GM10847 (cell line): ENCODE results near the gene PPM1L.

Experiments used
- POLR2A ChIP-seq: IDR thresholded peaks from 2 replicates; pipeline ENCODE4 v1.6.1; 2011; ENCODE audit not compliant: insufficient read length; ENCODE audit errors: extremely low read depth

The PPM1L gene

DNA sequence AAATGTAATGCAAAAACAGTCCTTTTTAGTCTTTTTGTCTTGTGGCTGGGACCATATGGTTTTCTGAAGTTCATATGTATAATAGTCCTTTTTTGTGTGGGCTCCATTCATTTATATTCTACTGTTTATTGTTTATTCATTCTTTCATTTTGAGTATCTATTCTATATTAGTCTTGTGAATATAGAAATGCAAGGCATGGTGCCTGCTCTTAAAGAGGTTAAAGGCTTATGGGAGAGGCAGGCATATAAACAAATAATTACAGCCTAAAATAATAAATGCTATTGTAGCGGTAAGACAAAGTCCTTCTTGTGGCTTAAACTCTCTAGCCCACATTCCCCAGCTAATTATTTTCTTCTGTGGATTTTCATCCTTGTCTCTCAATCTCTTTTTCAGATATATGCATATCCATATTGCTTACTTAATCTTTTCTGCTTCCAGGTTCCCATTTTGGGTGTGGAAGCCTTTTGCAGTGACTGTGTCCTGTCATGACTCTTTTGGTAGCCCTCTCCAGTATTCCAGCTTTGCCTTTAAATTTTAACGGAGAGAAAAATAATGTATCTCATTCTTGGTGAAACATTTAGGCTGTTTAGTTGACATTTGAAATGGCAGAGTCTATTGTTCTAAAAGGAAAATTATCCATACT is 101.6 kb downstream of the PPM1L start:
- TF ChIP-seq POLR2A, result no peak

GRCh38 chr3:160860346-160860745 is 104.3 kb downstream of the PPM1L start:
- no peak for TF ChIP-seq POLR2A

DNA sequence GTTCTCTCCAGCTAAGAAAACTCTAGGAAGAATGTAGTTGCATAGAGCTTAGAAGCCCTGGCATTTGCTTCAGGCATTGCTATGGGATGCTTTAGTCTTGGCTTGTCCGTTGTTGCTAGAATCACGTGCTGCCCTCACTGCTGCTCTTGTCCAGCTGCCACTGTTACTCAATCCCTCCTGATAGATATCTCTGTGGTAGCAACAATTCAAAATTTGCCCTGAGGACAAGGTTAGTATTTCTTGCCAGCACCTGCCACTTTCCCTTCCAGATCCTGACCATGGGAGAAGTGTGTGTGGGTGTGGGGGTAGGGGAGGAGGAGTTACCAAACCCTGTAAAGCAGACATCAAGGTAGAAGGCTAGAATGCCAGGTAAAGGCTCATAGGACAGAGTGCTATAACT is 113.8 kb downstream of the PPM1L start:
- TF ChIP-seq POLR2A, result no peak

DNA sequence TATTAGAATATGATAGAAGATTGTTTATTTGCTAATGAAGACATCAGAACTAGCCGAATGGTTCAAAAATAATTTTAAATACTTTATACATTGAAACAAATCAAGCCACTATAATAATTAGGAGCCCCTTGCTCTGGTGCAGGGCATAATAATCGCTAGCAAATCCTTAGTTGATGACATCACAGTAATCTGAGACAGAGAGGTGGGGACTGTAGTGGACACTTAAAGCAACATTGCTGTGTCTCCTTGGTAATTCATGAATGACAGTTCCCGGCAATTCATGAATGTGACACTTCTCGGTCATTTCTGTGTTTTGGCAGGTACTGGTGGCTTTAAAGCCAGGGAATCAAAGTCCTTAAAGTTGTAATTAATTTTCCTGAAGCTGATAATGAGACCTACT is 114.3 kb downstream of the PPM1L start:
- no peak for TF ChIP-seq POLR2A

DNA sequence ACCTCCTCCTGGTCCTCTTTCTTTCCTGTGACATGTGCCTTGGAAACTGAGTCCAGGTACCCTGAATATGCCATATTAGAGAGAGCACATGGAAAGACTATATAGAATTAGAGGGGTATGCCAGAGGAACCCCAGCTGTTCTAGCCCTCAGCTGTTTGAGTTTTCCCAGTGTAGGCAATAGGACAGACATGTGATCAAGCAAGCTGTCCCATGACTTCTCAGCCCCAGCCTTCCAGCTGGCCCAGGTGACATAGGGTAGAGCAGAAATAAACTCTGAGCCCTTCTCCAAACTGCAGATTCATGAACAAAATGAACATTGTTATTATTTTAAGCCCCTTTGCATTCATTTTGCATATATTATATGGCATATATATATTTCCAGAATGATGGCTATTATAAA is 118.7 kb downstream of the PPM1L start:
- no peak for TF ChIP-seq POLR2A

- TF ChIP-seq POLR2A, result no peak
Measured at GRCh38 chr3:160876643-160877042, 120.6 kb downstream of the PPM1L start.

DNA sequence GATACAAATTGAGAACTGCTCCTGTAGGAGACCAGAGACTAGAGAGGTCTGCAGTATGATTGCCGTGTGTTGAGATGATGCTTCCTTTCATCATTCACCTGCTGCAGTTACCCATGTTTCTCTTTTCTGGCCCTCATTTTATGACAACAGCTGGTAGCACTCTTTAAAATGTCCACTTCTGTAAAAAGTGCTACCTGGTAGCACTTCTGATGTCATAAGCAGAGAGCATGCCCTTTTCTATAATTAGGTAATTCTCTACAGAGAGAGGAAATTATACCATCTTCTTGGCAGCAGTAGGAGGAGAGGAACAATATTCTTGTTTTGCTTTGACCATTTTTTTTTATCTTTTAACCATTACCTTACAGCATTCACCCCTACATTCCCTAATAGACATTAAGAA is 123.8 kb downstream of the PPM1L start:
- TF ChIP-seq POLR2A, result no peak

DNA sequence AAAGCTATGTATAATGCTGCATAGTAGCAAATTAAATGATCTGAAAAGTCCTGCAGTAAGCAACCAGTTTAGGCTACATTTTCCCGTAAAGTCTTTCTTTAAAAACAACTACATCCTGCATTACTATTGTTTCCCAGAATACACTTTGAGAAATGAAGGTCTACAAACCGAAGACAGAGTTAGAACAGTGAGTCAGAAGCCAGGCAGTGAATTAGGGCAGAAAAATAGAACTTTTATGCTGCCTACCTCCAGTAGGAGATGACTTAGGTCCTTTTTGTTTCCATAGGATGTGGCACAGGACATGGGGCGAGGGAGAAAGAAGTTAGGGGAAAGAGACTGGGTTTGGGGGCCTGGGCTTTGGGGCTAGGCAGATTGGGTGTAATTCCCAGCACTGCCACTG is 127.3 kb downstream of the PPM1L start:
- no peak for TF ChIP-seq POLR2A

DNA sequence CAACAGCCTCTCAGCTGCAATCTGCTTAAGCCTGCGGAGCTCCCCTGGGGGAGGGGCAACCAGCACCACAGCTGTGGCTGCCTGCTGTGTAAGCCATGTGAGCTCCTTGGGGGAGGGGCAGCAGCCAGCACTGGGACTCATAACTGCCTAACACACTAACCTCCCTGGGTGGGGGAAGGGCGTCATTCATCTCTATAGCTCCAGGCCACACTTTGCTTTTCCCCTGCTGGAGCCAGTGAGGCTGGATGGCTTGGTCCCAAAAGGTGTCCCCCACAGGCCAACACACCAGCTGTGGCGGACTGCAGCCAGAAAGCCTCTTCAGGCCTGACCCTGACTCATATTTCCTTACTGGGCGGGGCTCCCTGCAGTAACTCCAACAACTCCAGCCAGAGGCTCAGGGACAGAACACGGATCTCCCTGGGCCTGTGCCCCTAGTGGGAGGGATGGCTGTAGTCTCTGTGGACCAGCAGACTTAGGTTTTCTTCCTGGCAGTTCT is 129.8 kb downstream of the PPM1L start:
- TF ChIP-seq POLR2A, result no peak

DNA sequence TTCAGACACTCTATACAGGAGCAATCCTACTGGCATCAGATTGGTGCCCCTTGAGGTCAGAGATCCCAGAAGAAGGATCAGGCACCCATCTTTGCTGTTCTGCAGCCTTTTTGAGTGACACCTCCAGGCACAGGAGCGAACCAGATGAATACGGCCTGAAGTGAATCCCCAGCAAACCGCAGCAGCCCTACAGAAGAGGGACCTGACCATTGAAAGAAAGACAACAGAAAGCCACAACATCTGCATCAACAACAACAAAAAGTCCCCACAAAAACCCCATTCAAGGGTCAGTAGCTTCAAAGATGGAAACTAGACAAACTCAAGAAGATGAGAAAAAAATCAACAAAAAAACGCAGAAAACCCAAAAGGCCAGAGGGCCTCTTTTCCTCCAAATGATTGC is 130.4 kb downstream of the PPM1L start:
- TF ChIP-seq POLR2A, result no peak

GRCh38 chr3:160893207-160893606 is 137.2 kb downstream of the PPM1L start:
- no peak for TF ChIP-seq POLR2A

DNA sequence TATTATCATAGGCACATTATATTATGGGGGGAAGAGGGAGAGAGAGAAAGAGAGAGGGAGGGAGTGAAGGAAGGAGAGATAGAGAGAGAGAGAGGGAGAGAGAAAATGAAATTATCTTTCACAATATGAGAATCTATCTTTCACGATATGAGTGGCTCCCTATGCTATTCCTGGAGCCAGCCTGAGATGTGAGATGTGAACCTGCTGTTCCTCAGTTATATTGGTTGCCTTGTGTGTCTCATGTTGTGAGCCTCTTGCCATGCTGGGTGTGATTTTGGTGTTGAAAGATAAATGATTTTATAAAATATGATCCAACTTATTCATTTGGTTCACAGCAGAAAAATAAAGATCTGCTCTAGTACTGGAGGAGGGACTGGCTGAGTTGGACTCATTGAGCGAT is 148.7 kb downstream of the PPM1L start:
- no peak for TF ChIP-seq POLR2A

DNA sequence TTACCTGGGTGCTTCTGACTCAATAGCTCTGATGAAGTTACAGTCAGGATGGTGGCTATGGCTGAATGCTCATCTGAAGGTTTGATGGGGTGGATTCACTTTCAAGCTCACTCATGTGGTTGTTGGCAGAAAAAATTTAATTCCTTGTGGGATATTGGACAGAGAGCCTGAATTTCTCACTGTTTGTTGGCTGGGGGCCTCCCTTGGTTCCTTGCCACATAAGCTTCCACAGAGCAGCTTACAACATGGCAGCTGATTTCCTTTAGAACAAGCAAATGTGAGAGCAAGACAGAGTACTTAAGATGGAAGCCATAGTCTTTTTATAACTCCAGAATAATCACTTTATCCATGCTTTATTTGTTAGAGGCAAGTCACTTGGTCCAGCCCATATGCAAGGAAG is 150.6 kb downstream of the PPM1L start:
- TF ChIP-seq POLR2A, result no peak

GRCh38 chr3:160909917-160910316 is 153.9 kb downstream of the PPM1L start:
- TF ChIP-seq POLR2A, result no peak

GRCh38 chr3:160911411-160911810 is 155.4 kb downstream of the PPM1L start:
- no peak for TF ChIP-seq POLR2A

- no peak for TF ChIP-seq POLR2A
Measured at GRCh38 chr3:160916472-160916871, 160.4 kb downstream of the PPM1L start.

- TF ChIP-seq POLR2A, result no peak
Measured at GRCh38 chr3:160919942-160920341, 163.9 kb downstream of the PPM1L start.
